ENCODE data around the gene FLYWCH1. TPM values are rescaled to one million over a fixed set of nuclear protein-coding genes. Genes with fewer than 3 reads are reported as not detected.
A peak's percentile ranks its signal among the peaks of the same experiment; 100 is the strongest.

Gene FLYWCH1
- total RNA-seq (2014; rRNA removed; shearing (Covaris generic)), result 25.8 and 30.1 TPM in 2 replicates

- peak; percentile 96 for DNase-seq (ENCODE audit: low spot score)
Observed at GRCh38 chr16:2911638-2912329, at the start of gene FLYWCH1. FLYWCH1 (plus strand) TSS chr16:2911931; CDS start chr16:2929686, 17,755 bp downstream.

DNA sequence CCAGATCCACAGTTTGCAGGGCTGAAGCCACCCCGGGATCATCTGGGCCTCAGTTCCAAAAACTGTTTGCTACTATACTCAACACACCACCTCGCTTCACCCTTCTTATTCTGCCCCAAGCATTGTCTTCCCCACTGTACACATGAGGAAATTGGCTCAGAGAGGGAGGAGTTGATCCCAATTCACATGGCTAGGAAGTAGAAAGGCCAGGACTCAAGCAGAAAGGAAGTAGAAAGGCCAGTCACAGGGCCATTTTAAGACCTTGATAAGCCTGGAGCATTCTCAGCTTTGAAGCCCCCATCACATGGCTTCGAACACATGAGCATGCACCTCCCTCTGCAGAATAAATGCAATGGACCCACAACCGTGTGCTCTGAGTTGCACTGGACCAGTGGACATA is 46.1 kb upstream of the FLYWCH1 start:
- DNase-seq (ENCODE audit: low spot score), result no peak

GRCh38 chr16:2866431-2866830 is 45.3 kb upstream of the FLYWCH1 start:
- no peak for DNase-seq (ENCODE audit: low spot score)

GRCh38 chr16:2867661-2867986 is 44.1 kb upstream of the FLYWCH1 start:
- no peak for DNase-seq (ENCODE audit: low spot score)

- peak; percentile 95 for DNase-seq (ENCODE audit: low spot score)
Observed at GRCh38 chr16:2867987-2868789, 43.5 kb upstream of the FLYWCH1 start.

GRCh38 chr16:2871926-2872325 is 39.8 kb upstream of the FLYWCH1 start:
- DNase-seq (ENCODE audit: low spot score), result no peak

DNA sequence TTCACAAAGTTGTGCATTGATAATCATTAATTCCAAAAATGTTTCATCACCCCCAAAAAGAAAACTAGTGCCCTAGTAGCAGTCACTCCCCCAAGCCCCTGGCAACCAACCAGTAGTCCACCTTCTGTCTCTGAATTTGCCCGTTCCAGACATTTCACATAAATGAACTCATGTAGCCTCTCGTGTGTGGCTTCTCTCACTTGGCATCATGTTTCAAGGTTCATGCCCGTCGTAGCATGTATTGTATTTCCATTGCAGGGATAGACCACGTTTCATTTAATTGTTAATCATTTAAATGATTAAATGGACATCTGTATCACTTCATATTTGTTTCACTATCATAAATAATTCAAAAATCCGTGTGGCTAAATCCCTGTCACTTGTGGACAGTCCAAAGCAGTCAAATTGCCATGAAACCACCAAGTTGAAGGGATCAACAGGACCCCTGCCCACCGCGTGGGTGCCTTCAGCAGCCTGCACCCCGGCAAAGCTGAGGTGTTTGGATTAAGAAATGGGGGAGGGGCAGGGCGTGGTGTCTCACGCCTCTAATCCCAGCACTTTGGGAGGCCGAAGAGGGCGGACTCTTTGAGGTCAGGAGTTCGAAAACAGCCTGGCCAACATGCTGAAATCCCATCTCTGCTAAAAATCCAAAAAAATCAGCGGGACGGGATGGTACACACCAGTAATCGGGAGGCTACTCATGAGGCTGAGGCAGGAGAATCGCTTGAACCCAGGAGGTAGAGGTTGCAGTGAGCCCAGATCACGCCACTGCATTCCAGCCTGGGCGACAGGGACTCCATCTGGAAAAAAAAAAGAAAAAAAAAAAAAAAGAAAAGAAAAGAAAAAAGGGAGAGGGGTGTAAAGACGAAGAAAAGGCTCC is 37.5 kb upstream of the FLYWCH1 start:
- no peak for DNase-seq (ENCODE audit: low spot score)

- peak; percentile 86 for DNase-seq (ENCODE audit: low spot score)
Observed at GRCh38 chr16:2874912-2875362, 36.8 kb upstream of the FLYWCH1 start.

DNA sequence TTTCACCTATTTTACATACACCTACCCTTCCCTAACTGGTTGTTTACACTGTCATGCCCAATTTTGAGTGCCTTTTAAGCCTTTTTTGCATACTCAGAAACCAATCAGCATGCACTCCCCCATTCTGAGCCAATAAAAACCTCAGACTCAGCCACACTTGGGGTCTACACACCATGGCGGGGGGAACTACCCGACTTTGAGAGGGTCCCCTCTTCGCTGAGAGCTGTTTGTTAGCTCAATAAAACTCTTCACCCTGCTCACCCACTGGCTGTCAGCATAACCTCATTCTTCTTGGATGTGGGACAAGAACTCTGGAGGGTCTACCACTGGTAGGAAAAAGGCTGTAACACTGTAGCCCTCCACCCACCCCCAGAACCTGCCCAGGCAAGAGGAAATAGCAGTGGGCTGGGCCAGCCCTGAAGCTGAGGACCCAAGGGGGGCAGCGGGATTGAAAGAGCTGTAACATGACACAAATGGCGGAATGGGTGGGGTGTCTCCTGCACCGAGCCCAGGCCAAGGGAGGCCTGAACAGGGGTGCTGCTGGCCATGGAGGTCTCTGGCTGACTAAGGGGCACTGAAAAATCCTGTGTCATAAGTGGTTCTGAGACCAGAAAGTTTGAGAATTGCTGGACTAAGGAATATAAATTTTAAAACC is 31.8 kb upstream of the FLYWCH1 start:
- no peak for DNase-seq (ENCODE audit: low spot score)

GRCh38 chr16:2881783-2882649 is 29.7 kb upstream of the FLYWCH1 start:
- DNase-seq (ENCODE audit: low spot score), result peak; percentile 29

GRCh38 chr16:2882650-2883457 is 28.9 kb upstream of the FLYWCH1 start, which contains the start of gene FLYWCH2:
FLYWCH2 (plus strand) TSS chr16:2883215; CDS start chr16:2896450, 13,235 bp downstream.
- peak; percentile 98 for DNase-seq (ENCODE audit: low spot score)

GRCh38 chr16:2883458-2883908 is 28.2 kb upstream of the FLYWCH1 start:
- DNase-seq (ENCODE audit: low spot score), result no peak

- no peak for DNase-seq (ENCODE audit: low spot score)
Observed at GRCh38 chr16:2884041-2884451, 27.7 kb upstream of the FLYWCH1 start.

GRCh38 chr16:2894231-2894630 is 17.5 kb upstream of the FLYWCH1 start:
- DNase-seq (ENCODE audit: low spot score), result no peak

DNA sequence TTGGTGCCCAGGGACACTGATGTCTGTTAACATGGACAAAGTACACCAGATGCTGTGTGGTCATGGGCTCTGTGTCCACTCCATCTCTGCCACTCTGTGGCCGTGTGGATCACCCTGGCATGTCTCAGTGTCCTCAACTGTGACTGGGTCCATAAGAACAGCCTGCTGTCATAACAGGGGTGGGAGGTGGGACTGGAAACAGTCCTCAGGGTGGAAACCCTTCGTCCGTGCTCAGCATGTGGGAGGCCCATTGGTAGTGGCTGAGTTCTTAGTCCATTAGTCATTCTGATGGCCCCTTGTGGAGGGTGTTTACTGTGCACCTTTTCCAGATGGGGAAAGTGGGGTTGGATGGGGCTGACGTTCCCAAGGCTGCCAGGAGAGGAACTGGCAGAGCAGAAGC is 15.9 kb upstream of the FLYWCH1 start:
- DNase-seq (ENCODE audit: low spot score), result peak; percentile 29

- DNase-seq (ENCODE audit: low spot score), result no peak
Observed at GRCh38 chr16:2896480-2897010, 15.2 kb upstream of the FLYWCH1 start.

DNA sequence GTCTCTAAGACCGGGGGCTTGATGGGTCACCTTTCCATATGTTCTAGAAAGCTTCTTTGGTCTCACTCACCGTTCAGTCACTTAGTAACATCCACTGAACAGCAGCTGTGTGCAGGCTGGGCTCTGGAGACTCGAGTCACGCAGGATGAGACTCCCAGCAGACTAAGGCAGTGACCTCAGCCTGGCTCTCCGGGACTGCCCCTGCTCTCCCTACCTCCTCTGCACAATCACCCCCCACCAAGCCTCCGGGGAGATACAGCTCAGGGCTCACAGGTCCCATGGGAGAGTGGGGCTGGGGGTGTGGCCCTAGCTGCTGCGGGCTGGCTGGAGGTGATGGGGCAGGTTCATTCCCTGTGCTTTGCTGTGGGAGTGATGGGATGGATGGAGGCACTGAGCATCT is 14.6 kb upstream of the FLYWCH1 start:
- DNase-seq (ENCODE audit: low spot score), result no peak

- no peak for DNase-seq (ENCODE audit: low spot score)
Observed at GRCh38 chr16:2898831-2899563, 12.7 kb upstream of the FLYWCH1 start.
